ENCODE results near the gene PKP3. TPM values are rescaled to one million over a fixed set of nuclear protein-coding genes. Genes with fewer than 3 reads are reported as not detected.

PKP3 gene
- total RNA-seq, 1 donor from 2014 or later: not detected

DNA sequence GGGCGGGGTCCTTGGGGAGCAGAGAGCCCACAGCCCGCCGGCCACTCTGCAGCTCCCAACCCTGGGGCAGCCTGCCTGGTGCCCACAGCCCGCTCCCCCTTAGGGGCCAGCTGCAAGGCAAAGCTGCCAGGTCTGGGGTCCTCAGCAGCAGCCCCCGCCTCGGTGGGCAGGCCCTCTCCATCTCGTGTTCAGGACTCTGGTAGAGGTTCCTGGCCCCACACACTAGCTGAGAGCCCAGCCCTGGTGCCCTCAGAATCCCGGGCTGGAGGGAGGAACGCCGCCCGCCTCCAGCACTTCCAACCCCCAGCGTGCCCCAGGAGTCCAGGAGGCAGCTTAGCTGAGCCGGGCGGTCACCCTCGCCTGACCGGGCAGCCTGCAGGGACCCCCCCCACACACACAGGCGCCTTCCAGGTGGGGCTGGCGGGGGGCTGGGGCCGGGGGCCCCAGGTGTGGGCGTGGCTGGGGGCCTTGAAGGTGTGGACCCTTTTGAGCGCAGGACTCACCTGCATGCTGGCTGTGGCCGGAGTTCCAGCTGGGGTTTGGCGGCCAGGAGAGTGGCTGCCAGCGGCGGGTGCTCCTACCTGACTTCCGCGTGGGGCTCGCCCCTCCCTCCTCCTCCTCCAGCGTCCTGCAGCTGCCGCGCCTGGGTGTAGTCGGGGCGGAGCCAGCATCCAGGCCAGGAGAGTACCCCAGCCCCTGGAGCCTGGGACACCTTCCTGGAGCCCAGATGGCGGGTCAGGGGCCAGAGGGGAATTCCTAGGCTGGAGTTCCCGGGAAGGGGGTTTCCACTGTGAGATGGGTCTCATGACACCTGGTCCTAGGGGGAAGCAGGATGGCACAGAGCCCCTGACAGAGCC lies 47.6 kb downstream of the PKP3 start, which contains the start of gene ANO9:
ANO9 (minus strand) TSS at position 594 of the 857 bp plus-strand sequence; CDS start at position 509, 85 bp downstream.
- intact Hi-C loops (cut with micrococcal nuclease): no loop called here

DNA sequence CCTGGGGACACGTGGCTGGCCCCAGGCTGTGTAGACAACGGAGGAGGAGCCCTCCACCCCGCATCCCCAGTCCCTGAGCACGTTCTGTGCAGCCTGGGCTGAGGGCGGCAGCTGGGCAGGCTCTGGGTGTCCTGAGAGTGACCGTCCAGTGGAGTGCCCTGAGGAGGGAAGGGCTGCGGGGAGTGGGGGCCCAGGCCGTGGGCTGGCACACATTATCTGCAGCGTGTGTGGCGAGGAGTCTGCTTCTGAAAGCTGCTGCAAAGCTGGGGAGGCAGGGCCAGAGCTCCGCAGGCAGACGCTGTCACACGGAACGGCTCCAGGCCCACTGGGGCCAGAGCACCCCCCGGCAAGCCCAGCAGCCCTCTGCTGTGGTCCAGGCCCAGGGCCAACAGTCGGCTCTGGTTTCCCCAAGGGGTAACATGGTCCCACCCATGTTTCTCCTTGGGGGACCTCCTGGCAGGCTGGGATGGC lies 48.6 kb downstream of the PKP3 start:
- intact Hi-C loops (cut with micrococcal nuclease): no loop called here

DNA sequence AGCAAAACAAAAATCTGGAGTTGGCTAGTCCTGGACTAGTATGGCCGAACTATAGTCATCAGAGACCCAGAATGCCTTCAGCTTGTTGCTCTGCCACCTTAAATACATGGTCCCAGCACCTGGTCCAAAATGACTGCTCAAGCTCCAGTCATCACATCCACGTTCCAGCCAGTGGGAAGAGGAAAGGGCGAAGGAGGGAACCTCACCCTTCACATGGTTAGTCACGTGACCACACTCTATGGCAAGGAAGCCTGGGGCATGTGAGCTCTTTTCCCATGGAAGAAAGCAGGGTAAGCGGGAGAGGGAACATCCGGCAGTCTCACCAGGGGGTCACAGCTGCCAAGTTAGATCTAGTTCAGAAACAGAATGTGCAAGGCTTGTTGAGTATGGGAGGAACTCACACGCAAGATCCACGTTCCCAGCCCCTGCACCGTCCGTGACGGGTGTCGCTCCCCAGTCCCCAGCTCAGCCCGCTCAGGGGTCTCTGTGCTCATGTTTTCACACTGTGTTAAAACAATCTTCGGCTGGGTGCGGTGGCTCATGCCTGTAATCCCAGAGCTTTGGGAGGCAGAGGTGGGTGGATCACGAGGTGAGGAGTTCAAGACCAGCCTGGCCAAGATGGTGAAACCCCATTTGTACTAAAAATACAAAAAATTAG lies 49.7 kb downstream of the PKP3 start:
- intact Hi-C loops (cut with micrococcal nuclease): no loop called here

DNA sequence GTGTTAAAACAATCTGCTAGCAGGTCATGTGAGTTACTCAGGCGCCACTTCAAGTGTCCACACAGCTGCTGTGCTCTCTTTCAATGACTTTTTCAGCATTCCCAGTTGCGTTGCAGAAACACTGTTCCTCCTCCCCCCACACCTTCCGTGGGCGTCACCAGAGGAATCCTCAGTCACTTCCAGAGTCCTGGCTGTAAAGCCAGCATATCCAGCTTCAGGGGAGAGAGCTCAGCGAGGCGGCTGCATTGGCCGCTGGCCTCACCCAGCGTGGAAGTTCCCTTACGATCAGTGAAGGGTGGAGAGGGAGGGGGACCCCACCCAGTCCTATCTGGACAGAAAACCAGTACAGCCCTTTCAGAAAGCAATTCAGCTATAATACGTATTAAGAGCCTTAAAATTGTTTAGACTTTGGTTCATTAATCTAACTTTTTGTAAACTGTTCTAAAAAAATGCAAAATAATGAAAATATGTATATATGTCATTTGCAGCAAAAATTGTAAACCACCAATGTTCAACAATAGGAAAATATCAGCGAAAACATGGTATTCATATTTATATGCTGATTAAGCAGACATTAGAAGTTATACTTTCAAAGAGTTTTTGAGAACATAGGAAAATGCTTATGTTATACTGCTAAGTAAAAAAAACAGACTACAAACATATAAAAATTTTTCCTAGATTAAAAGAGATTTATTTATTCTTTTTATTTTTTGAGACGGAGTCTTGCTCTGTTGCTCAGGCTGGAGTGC lies 50.6 kb downstream of the PKP3 start:
- intact Hi-C loops (cut with micrococcal nuclease): no loop called here

GRCh38 chr11:445765-446588 lies 52.0 kb downstream of the PKP3 start:
- intact Hi-C loops (cut with micrococcal nuclease): no loop called here

- intact Hi-C loops (cut with micrococcal nuclease): no loop called here
Measured at GRCh38 chr11:446891-447290, 52.9 kb downstream of the PKP3 start.

- intact Hi-C loops (cut with micrococcal nuclease): loop anchor here (1.0 to 2.0 kb wide), 6 partner anchors 33 to 241 kb away; partner anchors contain the start of genes BET1L, PSMD13, RIC8A and SIRT3
Measured at GRCh38 chr11:447923-448731, 54.1 kb downstream of the PKP3 start.

DNA sequence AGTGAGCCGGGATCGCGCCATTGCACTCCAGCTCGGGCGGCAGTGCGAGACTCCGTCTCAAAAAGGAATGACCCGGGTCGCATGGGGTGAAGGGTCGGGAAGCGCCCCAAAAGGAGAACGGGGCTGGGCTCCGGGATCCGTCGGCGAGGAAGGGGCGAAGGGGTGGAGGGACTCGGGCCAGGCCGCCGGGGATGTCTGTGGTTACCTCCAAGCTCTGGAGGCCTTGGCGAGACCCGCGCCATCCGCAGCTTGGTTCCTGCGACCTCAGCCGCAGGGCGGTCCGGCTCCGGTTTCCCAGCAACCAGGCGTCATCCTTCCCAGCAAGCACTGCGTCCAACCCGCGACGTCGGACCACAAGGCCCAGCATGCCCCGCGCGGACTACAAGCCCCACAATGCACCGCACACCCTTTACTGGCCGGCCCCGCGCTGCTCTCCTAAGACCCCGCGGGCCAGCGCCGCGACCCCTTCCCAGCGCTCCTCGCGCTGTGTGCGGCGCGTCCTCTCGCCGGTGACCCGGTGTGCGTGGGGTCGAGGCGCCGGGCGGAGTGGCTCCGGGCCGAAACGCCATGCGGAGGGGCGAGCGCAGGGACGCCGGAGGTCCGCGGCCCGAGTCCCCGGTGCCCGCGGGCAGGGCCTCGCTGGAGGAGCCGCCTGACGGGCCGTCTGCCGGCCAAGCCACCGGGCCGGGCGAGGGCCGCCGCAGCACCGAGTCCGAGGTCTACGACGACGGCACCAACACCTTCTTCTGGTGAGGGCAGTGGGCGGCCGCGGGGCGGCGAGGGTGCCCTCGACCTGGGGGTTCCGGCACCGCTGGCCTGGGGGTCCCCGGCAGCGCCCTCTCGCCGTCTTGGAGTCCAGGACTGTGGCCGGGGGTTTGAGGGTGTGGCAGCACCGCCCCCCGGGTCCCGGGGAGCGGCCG lies 56.1 kb downstream of the PKP3 start, which contains the start of gene PTDSS2:
PTDSS2 (plus strand) TSS at position 391 of the 920 bp plus-strand sequence; CDS start at position 568, 177 bp downstream.
- intact Hi-C loops (cut with micrococcal nuclease): loop anchor here (1.0 to 2.0 kb wide), 3 partner anchors 68 to 213 kb away; partner anchors contain the start of genes PSMD13 and SIRT3

GRCh38 chr11:450809-451451 lies 56.9 kb downstream of the PKP3 start:
- intact Hi-C loops (cut with micrococcal nuclease): loop anchor here (1.0 kb wide), 1 partner anchor 67 kb away; no protein-coding TSS in a partner anchor

GRCh38 chr11:451738-452137 lies 57.7 kb downstream of the PKP3 start:
- intact Hi-C loops (cut with micrococcal nuclease): no loop called here

DNA sequence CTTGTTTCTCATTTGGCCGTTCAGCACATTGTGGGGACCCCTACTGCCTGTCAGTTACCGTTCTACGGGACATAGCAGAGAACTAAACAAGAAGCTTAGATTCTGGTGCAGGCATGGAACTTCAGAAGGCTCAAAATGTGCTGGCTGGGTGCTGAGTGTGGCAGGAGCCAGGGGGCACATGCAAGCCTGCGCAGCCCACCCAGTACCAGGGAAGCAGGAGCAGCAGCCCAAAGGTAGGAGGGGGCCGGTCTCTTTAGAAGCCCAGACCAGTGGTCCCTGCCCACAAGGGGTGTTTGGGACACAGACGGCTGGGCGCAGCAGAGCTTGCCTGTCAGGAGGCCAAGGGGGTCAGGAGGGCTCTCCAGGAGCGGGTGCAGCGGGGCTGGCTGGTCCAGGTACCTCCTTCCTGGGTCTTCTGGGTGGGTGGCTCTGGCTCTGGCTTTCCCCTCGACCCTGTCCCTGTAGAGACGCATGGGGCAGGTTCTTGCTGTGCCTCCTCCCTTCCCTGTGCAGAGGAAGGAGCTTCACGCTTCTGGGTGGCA lies 58.3 kb downstream of the PKP3 start:
- intact Hi-C loops (cut with micrococcal nuclease): no loop called here

GRCh38 chr11:452916-453527 lies 59.0 kb downstream of the PKP3 start:
- intact Hi-C loops (cut with micrococcal nuclease): no loop called here

DNA sequence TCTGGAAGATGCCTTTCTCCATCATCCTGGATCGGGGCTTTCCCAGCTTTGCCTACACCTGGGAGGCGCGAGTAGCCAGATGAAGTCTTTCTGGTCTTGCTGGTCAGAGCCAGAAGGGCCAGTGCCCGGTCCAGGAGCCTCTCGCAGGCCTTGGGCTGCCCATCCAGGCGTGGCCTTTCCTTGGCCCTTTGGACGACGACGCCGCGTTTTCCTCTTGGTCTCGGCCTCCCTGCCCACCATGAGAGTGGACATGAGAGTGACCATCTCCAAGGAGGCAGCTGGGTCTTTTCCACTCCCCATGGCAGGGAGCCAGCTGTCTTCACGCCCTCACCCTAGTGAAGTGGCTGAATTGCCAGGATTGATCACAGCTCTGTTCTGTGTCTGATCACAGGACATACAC lies 59.6 kb downstream of the PKP3 start:
- intact Hi-C loops (cut with micrococcal nuclease): no loop called here

GRCh38 chr11:454043-454442 lies 60.0 kb downstream of the PKP3 start:
- intact Hi-C loops (cut with micrococcal nuclease): no loop called here

All from T-helper 2 cell treated with Interferon-gamma antibody and Interleukin-4, amounts not matched to agents 100 ng/mL and 5 ng/mL, for 36 hours (primary cell).